Fibroblast of lung (primary cell): ENCODE results near the gene TAF5L.

Experiments
- CTCF ChIP-seq, 2 donors: IDR thresholded peaks in 1 of 2; conservative IDR thresholded peaks in 1 of 2; 1 replicate in 1 of 2; 2 replicates in 1 of 2; pipeline ENCODE4 v1.5.1; 2011 to 2012; ENCODE audit warnings: low read length in 2 of 2, control low read depth in 1 of 2, inconsistent platforms in 1 of 2, low read depth in 1 of 2, mild to moderate bottlenecking in 1 of 2
- EZH2 ChIP-seq: IDR thresholded peaks from 2 replicates; pipeline ENCODE4 v1.5.1; 2012; ENCODE audit warnings: low read length, control low read depth, mild to moderate bottlenecking; ENCODE audit errors: missing control alignments

GRCh38 chr1:229594227-229595008 is 31.5 kb downstream of the TAF5L start:
- TF ChIP-seq CTCF (conservative IDR thresholded peaks at IDR 0.05 in 1 of 2, IDR thresholded peaks at IDR 0.05 in 1 of 2; ENCODE audit: low read depth in 1 of 2, low read length in 2 of 2), result no peak
- no peak for TF ChIP-seq EZH2
